Prostate gland (tissue), 2 donors: ENCODE measurements around the gene CRTC3.

Experiments
- POLR2A ChIP-seq: fragments of 450-650 bp; IDR thresholded peaks from one replicate; pipeline ENCODE4 v1.6.1; 2016; ENCODE audit warnings: antibody characterized with exemption, mild to moderate bottlenecking
- POLR2AphosphoS5 ChIP-seq: sonication (generic); formaldehyde crosslinking; IDR thresholded peaks from one replicate; pipeline ENCODE4 v1.6.1; 2017; ENCODE audit warnings: antibody characterized with exemption
- TF ChIP-seq, protein P1 (sequence below), 4 experiments: fragments of 200-600 bp in 2 of 4; fragments of 450-650 bp in 2 of 4; sonication (generic) in 2 of 4; IDR thresholded peaks; 1 replicate in 3 of 4; 2 replicates in 1 of 4; pipeline ENCODE4 v1.5.1; 2016 to 2019; ENCODE audit warnings: antibody characterized with exemption in 4 of 4, mild to moderate bottlenecking in 2 of 4, moderate library complexity in 2 of 4

DNA sequence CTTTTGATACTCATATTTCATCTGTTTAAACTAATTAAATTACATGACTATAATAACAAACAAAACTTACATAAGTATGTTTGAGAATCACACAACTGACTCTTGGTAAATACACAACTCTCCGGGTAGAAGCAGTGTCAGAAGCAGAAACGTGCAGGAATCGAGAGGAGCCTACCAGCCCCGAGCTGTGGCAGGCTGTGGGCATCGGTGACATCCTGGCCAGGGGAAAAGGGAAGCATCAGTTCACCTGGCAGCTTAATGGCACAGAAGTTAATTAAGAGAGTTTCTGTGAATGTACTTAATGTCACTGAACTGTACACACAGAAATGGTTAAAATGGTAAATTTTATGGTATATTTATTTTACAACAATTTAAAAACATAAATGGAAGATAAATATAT is 90.2 kb downstream of the CRTC3 start:
- TF ChIP-seq, protein P1, sequence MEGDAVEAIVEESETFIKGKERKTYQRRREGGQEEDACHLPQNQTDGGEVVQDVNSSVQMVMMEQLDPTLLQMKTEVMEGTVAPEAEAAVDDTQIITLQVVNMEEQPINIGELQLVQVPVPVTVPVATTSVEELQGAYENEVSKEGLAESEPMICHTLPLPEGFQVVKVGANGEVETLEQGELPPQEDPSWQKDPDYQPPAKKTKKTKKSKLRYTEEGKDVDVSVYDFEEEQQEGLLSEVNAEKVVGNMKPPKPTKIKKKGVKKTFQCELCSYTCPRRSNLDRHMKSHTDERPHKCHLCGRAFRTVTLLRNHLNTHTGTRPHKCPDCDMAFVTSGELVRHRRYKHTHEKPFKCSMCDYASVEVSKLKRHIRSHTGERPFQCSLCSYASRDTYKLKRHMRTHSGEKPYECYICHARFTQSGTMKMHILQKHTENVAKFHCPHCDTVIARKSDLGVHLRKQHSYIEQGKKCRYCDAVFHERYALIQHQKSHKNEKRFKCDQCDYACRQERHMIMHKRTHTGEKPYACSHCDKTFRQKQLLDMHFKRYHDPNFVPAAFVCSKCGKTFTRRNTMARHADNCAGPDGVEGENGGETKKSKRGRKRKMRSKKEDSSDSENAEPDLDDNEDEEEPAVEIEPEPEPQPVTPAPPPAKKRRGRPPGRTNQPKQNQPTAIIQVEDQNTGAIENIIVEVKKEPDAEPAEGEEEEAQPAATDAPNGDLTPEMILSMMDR (IDR thresholded peaks at IDR 0.05) = no peak
- TF ChIP-seq POLR2A = no peak
- no peak for TF ChIP-seq POLR2AphosphoS5
